GM12891 (cell line): ENCODE results near the gene ADM2.

Experiments
- POLR2A ChIP-seq: IDR thresholded peaks from 2 replicates; pipeline ENCODE4 v1.6.1; 2011; ENCODE audit warnings: low read depth, low read length, control low read depth
- POLR2AphosphoS5 ChIP-seq: IDR thresholded peaks from 2 replicates; pipeline ENCODE4 v1.6.1; 2011; ENCODE audit warnings: low read depth, low read length, control low read depth
- POU2F2 ChIP-seq: IDR thresholded peaks from 2 replicates; pipeline ENCODE4 v1.6.1; 2011; ENCODE audit warnings: low read depth, mild to moderate bottlenecking, control low read depth, low read length, moderate library complexity
- SPI1 ChIP-seq: IDR thresholded peaks from 2 replicates; pipeline ENCODE4 v1.6.1; 2011; ENCODE audit warnings: low read depth, low read length, control low read depth
- TAF1 ChIP-seq: IDR thresholded peaks from 2 replicates; pipeline ENCODE4 v1.6.1; 2011; ENCODE audit warnings: low read depth, low read length, control low read depth

DNA sequence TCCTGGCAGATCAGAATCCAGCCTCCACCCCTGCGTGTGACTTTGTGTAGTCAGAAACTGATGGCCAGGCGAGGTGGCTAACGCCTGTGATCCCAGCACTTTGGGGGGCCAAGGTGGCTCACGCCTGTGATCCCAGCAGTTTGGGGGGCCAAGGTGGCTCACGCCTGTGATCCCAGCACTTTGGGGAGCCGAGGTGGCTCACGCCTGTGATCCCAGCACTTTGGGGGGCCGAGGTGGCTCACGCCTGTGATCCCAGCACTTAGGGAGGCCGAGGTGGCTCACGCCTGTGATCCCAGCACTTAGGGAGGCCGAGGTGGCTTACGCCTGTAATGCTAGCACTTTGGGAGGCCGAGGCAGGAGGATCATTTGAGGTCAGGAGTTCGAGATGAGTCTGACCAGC is 31.8 kb downstream of the ADM2 start:
- TF ChIP-seq TAF1 (no peak), POLR2AphosphoS5 (no peak), POLR2A (no peak), POU2F2 (no peak), SPI1 (no peak)
